HG03378 (cell line): ENCODE measurements around the gene B3GALT2.

Source experiments
- ATAC-seq: cut with Tn5 transposase; IDR thresholded peaks from one replicate; pipeline ENCODE4 v1.9.1; 2021; ENCODE audit warnings: mild to moderate bottlenecking, moderate library complexity; ENCODE audit not compliant: unreplicated experiment

B3GALT2 gene

GRCh38 chr1:193183019-193183627 is 3.3 kb downstream of the B3GALT2 start:
- ATAC-seq = peak; percentile 69

GRCh38 chr1:193181985-193182384 is 4.4 kb downstream of the B3GALT2 start:
- ATAC-seq = no peak

- no peak for ATAC-seq
Measured at GRCh38 chr1:193181536-193181935, 4.9 kb downstream of the B3GALT2 start.

GRCh38 chr1:193179094-193179493 is 7.3 kb downstream of the B3GALT2 start:
- no peak for ATAC-seq

GRCh38 chr1:193176788-193177187 is 9.6 kb downstream of the B3GALT2 start:
- no peak for ATAC-seq

- ATAC-seq = no peak
Measured at GRCh38 chr1:193176113-193176512, 10.3 kb downstream of the B3GALT2 start.

- no peak for ATAC-seq
Measured at GRCh38 chr1:193157360-193157759, 29.1 kb downstream of the B3GALT2 start.

- no peak for ATAC-seq
Measured at GRCh38 chr1:193156822-193157142, 29.6 kb downstream of the B3GALT2 start.

- ATAC-seq = no peak
Measured at GRCh38 chr1:193156117-193156821, 30.1 kb downstream of the B3GALT2 start.

GRCh38 chr1:193144999-193145398 is 41.4 kb downstream of the B3GALT2 start:
- ATAC-seq = no peak

- ATAC-seq = no peak
Measured at GRCh38 chr1:193144361-193144938, 42.0 kb downstream of the B3GALT2 start.

GRCh38 chr1:193143285-193143684 is 43.1 kb downstream of the B3GALT2 start:
- no peak for ATAC-seq

- no peak for ATAC-seq
Measured at GRCh38 chr1:193142409-193142808, 44.0 kb downstream of the B3GALT2 start.

GRCh38 chr1:193141804-193142203 is 44.6 kb downstream of the B3GALT2 start:
- no peak for ATAC-seq

- no peak for ATAC-seq
Measured at GRCh38 chr1:193140254-193140653, 46.2 kb downstream of the B3GALT2 start.

GRCh38 chr1:193131266-193131860 is 55.0 kb downstream of the B3GALT2 start:
- peak; percentile 52 for ATAC-seq
